Measurements from ENCODE around the gene TRAF2. TPM values are rescaled to one million over a fixed set of nuclear protein-coding genes. Genes with fewer than 3 reads are reported as not detected.

TRAF2 gene
- total and polyA plus RNA-seq, 2 of the 8 experiments (the other 6 are each of a cell fraction or from before 2014, with no cell fraction given) = 26.9 to 50.2 TPM

GRCh38 chr9:136916330-136917184, 30.2 kb downstream of the TRAF2 start:
- no peak overlapping the region for H2AFZ ChIP-seq (ENCODE audit: low read length)
- no peak overlapping the region for H2AK5ac ChIP-seq (ENCODE audit: low read depth, low read length)
- H2BK120ac ChIP-seq (replicated peaks; ENCODE audit: low read depth, low read length) = no peak overlapping the region
- no peak overlapping the region for H3K14ac ChIP-seq (ENCODE audit: insufficient read length)
- no peak overlapping the region for H2BK20ac ChIP-seq (ENCODE audit: low read length)
- H2BK12ac ChIP-seq (ENCODE audit: low read depth, low read length) = no peak overlapping the region
- H3K23ac ChIP-seq (ENCODE audit: insufficient read length) = no peak overlapping the region
- H2BK5ac ChIP-seq (ENCODE audit: low read depth, low read length) = no peak overlapping the region; the same call in 1 of the 2 replicates
- H3K23me2 ChIP-seq (ENCODE audit: low read depth, low read length) = no peaks in the 10 kb centered on the region
- H4K5ac ChIP-seq (ENCODE audit: insufficient read length, low read depth, low read length) = no peak overlapping the region
- peaks cover 4 to 13% of the 10 kb centered on the region in 2 experiments for H4K20me1 ChIP-seq (replicated peaks in 1 of 2; ENCODE audit: control insufficient read depth in 1 of 2, insufficient read depth in 2 of 2, low read length in 2 of 2)
- H3K9ac ChIP-seq (replicated peaks in 1 of 4; ENCODE audit: extremely low read depth in 1 of 4, low read depth in 3 of 4, low read length in 3 of 4) = no peak overlapping the region
- no peak overlapping the region for H3K4me2 ChIP-seq (ENCODE audit: insufficient read depth in 1 of 2, low read depth in 2 of 2, low read length in 2 of 2)
- H3K4me3 ChIP-seq (ENCODE audit: extremely low read depth in 1 of 4, insufficient read depth in 2 of 4, low read depth in 3 of 4, low read length in 4 of 4) = no peak overlapping the region
- H4K91ac ChIP-seq (replicated peaks; ENCODE audit: insufficient read length, low read length) = no peak overlapping the region
- H3K79me2 ChIP-seq (ENCODE audit: control insufficient read depth in 1 of 2, insufficient read depth in 2 of 2, low read length in 2 of 2) = no peaks in the 10 kb centered on the region
- ChIA-PET CTCF (ENCODE audit: partially characterized antibody) (interaction anchor here (0.7 to 1.0 kb wide), 2 partner anchors 48 to 74 kb away, joined by 3 to 4 read pairs; partner anchors contain the start of gene AJM1), POLR2A (ENCODE audit: partially characterized antibody) (interaction anchor here (1.0 kb wide), 1 partner anchor 25 kb away, joined by 3 read pairs; no protein-coding TSS in a partner anchor)
- peaks cover 2% of the 10 kb centered on the region; the same call in 1 of the 2 replicates for H3K79me1 ChIP-seq (ENCODE audit: low read depth, low read length)
- H3K27ac ChIP-seq (ENCODE audit: low read depth, low read length) = no peak overlapping the region
- no peaks in the 10 kb centered on the region for H3K9me3 ChIP-seq (ENCODE audit: insufficient read depth in 2 of 2, low read depth in 1 of 2, low read length in 1 of 2)
- no peak overlapping the region for H3K4ac ChIP-seq (replicated peaks; ENCODE audit: insufficient read length, low read depth, low read length)
- no peak overlapping the region for H3K18ac ChIP-seq (ENCODE audit: extremely low read depth, low read length)
- H4K8ac ChIP-seq (ENCODE audit: extremely low read depth, insufficient read depth, low read length) = peak overlapping the region; percentile 65; the same call in 1 of the 2 replicates
- WGBS, 2 experiments (ENCODE audit: extremely low coverage in 1 of 2, insufficient coverage in 1 of 2, insufficient read length in 1 of 2, insufficient replicate concordance in 2 of 2, low coverage in 1 of 2, low lambda C conversion rate in 2 of 2, missing lambda C conversion rate in 1 of 2) = 88% methylated on average over 32 of the region's 32 CpGs; no CpG with 5 or more reads in 1 of the 2 experiments
- no peak for DNase-seq (ENCODE audit: low read depth in 1 of 2, low spot score in 2 of 2)
- H3K4me1 ChIP-seq (replicated peaks in 1 of 4; ENCODE audit: control insufficient read depth in 3 of 4, insufficient read depth in 4 of 4, low read length in 3 of 4) = no peaks in the 10 kb centered on the region
- no peaks in the 10 kb centered on the region for H3K27me3 ChIP-seq (replicated peaks in 1 of 4; ENCODE audit: control insufficient read depth in 3 of 4, extremely low read depth in 1 of 4, insufficient read depth in 3 of 4, low read length in 3 of 4)
- H3K56ac ChIP-seq (replicated peaks; ENCODE audit: insufficient read length, low read depth, low read length) = no peak overlapping the region
- H2BK15ac ChIP-seq (ENCODE audit: low read length) = no peak overlapping the region
- FAIRE-seq = no peak
- H3K36me3 ChIP-seq (ENCODE audit: control insufficient read depth in 2 of 4, insufficient read depth in 4 of 4, low read length in 3 of 4) = peaks cover 20 to 48% (median 33%) of the 10 kb centered on the region in 4 experiments
- TF ChIP-seq SP1 (IDR thresholded peaks at IDR 0.05; ENCODE audit: low read depth, low read length) = no peak
- no peak for TF ChIP-seq GTF2F1 (IDR thresholded peaks at IDR 0.05; ENCODE audit: borderline replicate concordance, low read depth, low read length)
- no peak for TF ChIP-seq JUND (IDR thresholded peaks at IDR 0.05; ENCODE audit: low read length)
- TF ChIP-seq CHD2 (IDR thresholded peaks at IDR 0.05; ENCODE audit: low read length) = no peak
- no peak for TF ChIP-seq CTBP2 (IDR thresholded peaks at IDR 0.05; ENCODE audit: borderline replicate concordance, insufficient read depth, insufficient read length, low read length)
- no peak for TF ChIP-seq YY1 (IDR thresholded peaks at IDR 0.05; ENCODE audit: low read depth, low read length)
- no peak for TF ChIP-seq FOSL1 (IDR thresholded peaks at IDR 0.05; ENCODE audit: insufficient read depth, low read depth, low read length)
- no peak for TF ChIP-seq TAF7 (optimal IDR thresholded peaks at IDR 0.05; ENCODE audit: borderline replicate concordance, low read depth, low read length)
- TF ChIP-seq POLR2A (IDR thresholded peaks at IDR 0.05; ENCODE audit: control extremely low read depth in 1 of 2, low read depth in 2 of 2, low read length in 2 of 2) = no peak
- no peak for TF ChIP-seq MAFK (IDR thresholded peaks at IDR 0.05; ENCODE audit: low read depth, low read length)
- TF ChIP-seq JUN (IDR thresholded peaks at IDR 0.05; ENCODE audit: low read depth, low read length) = no peak
- no peak for TF ChIP-seq TCF12 (IDR thresholded peaks at IDR 0.05; ENCODE audit: low read depth, low read length)
- no peak for TF ChIP-seq CHD1 (IDR thresholded peaks at IDR 0.05; ENCODE audit: low read depth, low read length)
- TF ChIP-seq CBX5 (IDR thresholded peaks at IDR 0.05; ENCODE audit: low read depth, low read length) = no peak

All from H1 (cell line).